H1 (cell line): ENCODE results near the gene LRRC4C. TPM values are rescaled to one million over a fixed set of nuclear protein-coding genes. Genes with fewer than 3 reads are reported as not detected.

Experiments
- CTCF ChIA-PET: fragments of 300-600 bp; sonication (Branson Sonifier 250); formaldehyde crosslinking; loops from one replicate; lab custom pipeline; 2021; ENCODE audit not compliant: partially characterized antibody; lab: Charles Lee
- POLR2A ChIA-PET: fragments of 300-600 bp; sonication (Branson Sonifier 250); formaldehyde crosslinking; loops from one replicate; lab custom pipeline; 2021; ENCODE audit warnings: inconsistent platforms; ENCODE audit not compliant: partially characterized antibody; lab: Charles Lee
- DNase-seq, 2 experiments: peaks; one replicate each; pipeline versions ENCODE4 v3.0.0 to v3.0.0-alpha.2; 2010 to 2022; ENCODE audit warnings: low spot score in 2 of 2, low read depth in 1 of 2, mixed read lengths in 1 of 2
- FAIRE-seq: peaks from 2 replicates; lab custom pipeline; 2011; peaks lifted over from hg19 to GRCh38; lab: Jason Lieb, UNC
- H2AFZ ChIP-seq: 2 replicates; pipeline ENCODE4 v1.8.1; 2012; ENCODE audit warnings: low read length, inconsistent platforms
- H2AK5ac ChIP-seq: 2 replicates; pipeline ENCODE4 v1.6.1; 2013; ENCODE audit warnings: low read depth, low read length
- H2BK120ac ChIP-seq: replicated peaks from 2 replicates; pipeline ENCODE3; 2013; ENCODE audit warnings: low read depth, low read length, inconsistent platforms
- H2BK12ac ChIP-seq: 2 replicates; pipeline ENCODE4 v1.6.1; 2013; ENCODE audit warnings: low read depth, low read length
- H2BK15ac ChIP-seq: 2 replicates; pipeline ENCODE4 v1.6.1; 2013; ENCODE audit warnings: low read length
- H2BK20ac ChIP-seq: 2 replicates; pipeline ENCODE4 v1.6.1; 2013; ENCODE audit warnings: low read length
- H2BK5ac ChIP-seq: 2 replicates; pipeline ENCODE4 v1.6.1; 2013; ENCODE audit warnings: low read depth, low read length
- H3K14ac ChIP-seq: 2 replicates; pipeline ENCODE4 v1.6.1; 2013; ENCODE audit warnings: inconsistent platforms; ENCODE audit not compliant: insufficient read length
- H3K18ac ChIP-seq: 2 replicates; pipeline ENCODE4 v1.6.1; 2013; ENCODE audit warnings: low read length; ENCODE audit errors: extremely low read depth
- H3K23ac ChIP-seq: 2 replicates; pipeline ENCODE4 v1.6.1; 2013; ENCODE audit warnings: inconsistent platforms; ENCODE audit not compliant: insufficient read length
- H3K23me2 ChIP-seq: 2 replicates; pipeline ENCODE4 v1.6.1; 2013; ENCODE audit warnings: low read depth, low read length
- H3K27ac ChIP-seq: 2 replicates; pipeline ENCODE4 v1.6.1; 2011; ENCODE audit warnings: low read depth, low read length, inconsistent platforms
- H3K27me3 ChIP-seq, 4 experiments: replicated peaks in 1 of 4; 1 replicate in 1 of 4; 2 replicates in 3 of 4; pipeline versions ENCODE4 v1.6.1 to v1.8.1; 2011 to 2013; ENCODE audit warnings: low read length in 3 of 4, mild to moderate bottlenecking in 3 of 4, inconsistent platforms in 2 of 4, mixed read lengths in 2 of 4, moderate library complexity in 1 of 4; ENCODE audit not compliant: control insufficient read depth in 3 of 4, insufficient read depth in 3 of 4; ENCODE audit errors: extremely low read depth in 1 of 4
- H3K36me3 ChIP-seq, 4 experiments: 2 replicates each; pipeline versions ENCODE4 v1.6.1 to v1.8.1; 2011 to 2013; ENCODE audit warnings: mild to moderate bottlenecking in 4 of 4, low read length in 3 of 4, moderate library complexity in 2 of 4, control low read depth in 1 of 4, inconsistent platforms in 1 of 4; ENCODE audit not compliant: insufficient read depth in 4 of 4, control insufficient read depth in 2 of 4
- H3K4ac ChIP-seq: replicated peaks from 2 replicates; pipeline ENCODE3; 2013; ENCODE audit warnings: low read length, low read depth, mixed read lengths, inconsistent platforms; ENCODE audit not compliant: insufficient read length
- H3K4me1 ChIP-seq, 4 experiments: replicated peaks in 1 of 4; 1 replicate in 1 of 4; 2 replicates in 3 of 4; pipeline versions ENCODE4 v1.6.1 to v1.8.1; 2011 to 2013; ENCODE audit warnings: low read length in 3 of 4, inconsistent platforms in 2 of 4, mixed read lengths in 1 of 4; ENCODE audit not compliant: insufficient read depth in 4 of 4, control insufficient read depth in 3 of 4
- H3K4me2 ChIP-seq, 2 experiments: 2 replicates each; pipeline versions ENCODE4 v1.6.1 to v1.8.1; 2011 to 2013; ENCODE audit warnings: low read depth in 2 of 2, low read length in 2 of 2, control low read depth in 1 of 2, inconsistent platforms in 1 of 2, mild to moderate bottlenecking in 1 of 2; ENCODE audit not compliant: insufficient read depth in 1 of 2
- H3K4me3 ChIP-seq, 4 experiments: fragments of 200-600, 300-600 bp in 1 of 4; sonication (generic), shearing (Covaris generic), sonication (Bioruptor Twin) in 1 of 4; 2 replicates each; pipeline versions ENCODE4 v1.5.1 to v1.8.1; 2011 to 2016; ENCODE audit warnings: low read length in 4 of 4, low read depth in 3 of 4, control low read depth in 2 of 4, inconsistent platforms in 2 of 4, mild to moderate bottlenecking in 2 of 4, mixed read lengths in 1 of 4, moderate library complexity in 1 of 4; ENCODE audit not compliant: insufficient read depth in 2 of 4; ENCODE audit errors: extremely low read depth in 1 of 4
- H3K56ac ChIP-seq: replicated peaks from 2 replicates; pipeline ENCODE3; 2013; ENCODE audit warnings: low read depth, mild to moderate bottlenecking, mixed read lengths, low read length, inconsistent platforms; ENCODE audit not compliant: insufficient read length
- H3K79me1 ChIP-seq: 2 replicates; pipeline ENCODE4 v1.6.1; 2013; ENCODE audit warnings: low read depth, low read length, control low read depth
- H3K79me2 ChIP-seq, 2 experiments: 2 replicates each; pipeline versions ENCODE4 v1.6.1 to v1.8.1; 2012 to 2013; ENCODE audit warnings: low read length in 2 of 2, mild to moderate bottlenecking in 2 of 2, inconsistent platforms in 1 of 2; ENCODE audit not compliant: insufficient read depth in 2 of 2, control insufficient read depth in 1 of 2
- H3K9ac ChIP-seq, 4 experiments: replicated peaks in 1 of 4; 1 replicate in 1 of 4; 2 replicates in 3 of 4; pipeline versions ENCODE4 v1.6.1 to v1.8.1; 2011 to 2013; ENCODE audit warnings: low read depth in 3 of 4, low read length in 3 of 4, control low read depth in 2 of 4, mild to moderate bottlenecking in 2 of 4, moderate library complexity in 2 of 4, inconsistent platforms in 1 of 4; ENCODE audit errors: extremely low read depth in 1 of 4
- H3K9me3 ChIP-seq, 2 experiments: 2 replicates each; pipeline versions ENCODE4 v1.6.1 to v1.8.1; 2012 to 2013; ENCODE audit warnings: mild to moderate bottlenecking in 2 of 2, moderate library complexity in 2 of 2, control low read depth in 1 of 2, inconsistent platforms in 1 of 2, low read depth in 1 of 2, low read length in 1 of 2, mixed read lengths in 1 of 2; ENCODE audit not compliant: insufficient read depth in 2 of 2
- H4K20me1 ChIP-seq, 2 experiments: replicated peaks in 1 of 2; 2 replicates each; pipeline versions ENCODE3 to v1.8.1; 2011 to 2013; ENCODE audit warnings: inconsistent platforms in 2 of 2, low read length in 2 of 2, mild to moderate bottlenecking in 1 of 2; ENCODE audit not compliant: insufficient read depth in 2 of 2, control insufficient read depth in 1 of 2
- H4K5ac ChIP-seq: 2 replicates; pipeline ENCODE4 v1.6.1; 2013; ENCODE audit warnings: low read length, low read depth, mixed read lengths, inconsistent platforms; ENCODE audit not compliant: insufficient read length
- H4K8ac ChIP-seq: 2 replicates; pipeline ENCODE4 v1.8.0; 2013; ENCODE audit warnings: mild to moderate bottlenecking, moderate library complexity, low read length, inconsistent platforms; ENCODE audit not compliant: insufficient read depth; ENCODE audit errors: extremely low read depth
- H4K91ac ChIP-seq: replicated peaks from 2 replicates; pipeline ENCODE3; 2013; ENCODE audit warnings: low read length, mixed read lengths, inconsistent platforms; ENCODE audit not compliant: insufficient read length
- CBX5 ChIP-seq: fragments of 300-800, 300-1000 bp; sonication (generic); IDR thresholded peaks from 2 replicates; pipeline ENCODE4 v1.7.1; 2016; ENCODE audit warnings: antibody characterized with exemption, low read length, low read depth
- HDAC6 ChIP-seq: IDR thresholded peaks from one replicate; pipeline ENCODE4 v1.7.1; 2012; ENCODE audit warnings: low read depth, mild to moderate bottlenecking, inconsistent platforms, low read length, moderate library complexity
- POLR2A ChIP-seq, 2 experiments: IDR thresholded peaks; 1 replicate in 1 of 2; 2 replicates in 1 of 2; pipeline ENCODE4 v1.6.1; 2011; ENCODE audit warnings: low read depth in 2 of 2, low read length in 2 of 2, mild to moderate bottlenecking in 2 of 2; ENCODE audit errors: control extremely low read depth in 1 of 2
- RAD21 ChIP-seq, 2 experiments: IDR thresholded peaks in 1 of 2; conservative IDR thresholded peaks in 1 of 2; 2 replicates each; pipeline ENCODE4 v1.6.1; 2011; ENCODE audit warnings: low read depth in 2 of 2, low read length in 2 of 2, improper control_type of control experiment in 1 of 2, inconsistent platforms in 1 of 2, mild to moderate bottlenecking in 1 of 2, moderate library complexity in 1 of 2
- RBBP5 ChIP-seq: IDR thresholded peaks from 2 replicates; pipeline ENCODE4 v1.7.1; 2012; ENCODE audit warnings: low read depth, mild to moderate bottlenecking, inconsistent platforms, low read length, moderate library complexity, borderline replicate concordance
- SIN3A ChIP-seq, 2 experiments: IDR thresholded peaks in 1 of 2; conservative IDR thresholded peaks in 1 of 2; 2 replicates each; pipeline ENCODE4 v1.6.1; 2011 to 2012; ENCODE audit warnings: low read length in 2 of 2, improper control_type of control experiment in 1 of 2, low read depth in 1 of 2, mild to moderate bottlenecking in 1 of 2
- SRF ChIP-seq: IDR thresholded peaks from 2 replicates; pipeline ENCODE4 v1.6.1; 2011; ENCODE audit warnings: mild to moderate bottlenecking, low read depth, low read length, moderate library complexity
- SUZ12 ChIP-seq: fragments of 200-600 bp; sonication (generic); IDR thresholded peaks from 2 replicates; pipeline ENCODE4 v1.6.1; 2012; ENCODE audit warnings: mild to moderate bottlenecking, inconsistent platforms, low read length, moderate library complexity, mixed read lengths
- ZNF274 ChIP-seq: IDR thresholded peaks from 2 replicates; pipeline ENCODE4 v1.7.0; 2012; ENCODE audit warnings: low read length, borderline replicate concordance; ENCODE audit errors: extremely low read depth
- WGBS, 2 experiments: shearing (Covaris generic) in 1 of 2; methylation state at CpG; one replicate each; pipeline versions ENCODE4 v1.1.6 to v1.1.7; 2013 to 2015; ENCODE audit warnings: low lambda C conversion rate in 2 of 2, mixed read lengths in 2 of 2, inconsistent platforms in 1 of 2, low coverage in 1 of 2, missing lambda C conversion rate in 1 of 2; ENCODE audit not compliant: insufficient replicate concordance in 2 of 2, insufficient coverage in 1 of 2, insufficient read length in 1 of 2; ENCODE audit errors: extremely low coverage in 1 of 2, missing lambda C conversion rate in 1 of 2; 5-methylcytosine and 5-hydroxymethylcytosine counted together
- polyA plus RNA-seq, 7 experiments: library from polyadenylated mRNA; depleted of rRNA in 3 of 7; stranded (reverse) in 5 of 7; unstranded in 2 of 7; fragments of >200 nt in 5 of 7; fragments of 200-250 nt in 2 of 7; gene quantifications; 1 replicate in 5 of 7; 2 replicates in 1 of 7; 4 replicates in 1 of 7; pipeline versions ENCODE4 v1.2.1 to v1.2.3, GENCODE V29; 2011 to 2013; ENCODE audit warnings: missing spikeins in 2 of 7, mixed read lengths in 2 of 7
- total RNA-seq: library from RNA; stranded (reverse); fragmentation: NEBNext Ultra II Directional; extraction: Animal tissue kit (Norgen Biotek cat#: 25700); gene quantifications from 2 replicates; pipeline ENCODE4 v1.2.1, GENCODE V29; 2021
- TF ChIP-seq, protein P1 (sequence below): IDR thresholded peaks from 2 replicates; pipeline ENCODE4 v1.6.1; 2012; ENCODE audit warnings: inconsistent platforms
- TF ChIP-seq, protein P2 (sequence below): IDR thresholded peaks from 2 replicates; pipeline ENCODE4 v1.6.1; 2012; ENCODE audit warnings: low read length, inconsistent platforms

LRRC4C gene
- total and polyA plus RNA-seq, 2 of the 8 experiments (the other 6 are each of a cell fraction or from before 2014, with no cell fraction given): 0.23 to 2.2 TPM

DNA sequence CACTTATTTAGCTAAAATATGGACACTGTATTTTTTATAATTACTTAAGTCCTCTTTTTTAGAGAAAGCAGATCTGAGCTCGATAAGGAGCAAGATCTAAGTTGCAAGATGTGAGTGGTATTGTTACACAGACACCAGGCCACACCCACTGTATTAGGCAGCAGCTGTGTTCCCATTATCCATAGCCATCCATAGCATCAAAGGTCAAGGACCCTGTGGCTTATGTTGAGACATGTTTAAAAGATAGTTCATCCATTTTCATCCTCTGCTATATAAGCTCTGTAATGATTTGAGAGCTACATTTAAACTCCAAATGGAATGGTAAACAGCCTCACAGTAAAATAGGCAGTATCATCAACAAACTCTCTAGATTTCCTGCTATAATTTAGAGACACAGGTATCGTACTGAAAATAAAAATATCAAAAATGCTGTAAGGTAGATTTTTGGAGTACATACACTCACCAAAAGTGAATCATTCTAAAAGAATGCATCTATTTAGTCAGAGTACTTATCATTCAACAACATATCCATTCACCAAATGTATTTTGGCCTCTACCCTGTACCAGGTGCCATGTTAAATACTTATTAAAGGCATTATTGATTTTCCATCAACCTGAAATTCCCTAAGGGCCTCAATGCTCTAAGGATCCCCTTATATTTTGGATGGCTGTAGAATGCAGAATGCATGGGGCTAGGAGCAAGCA is 574.0 kb downstream of the LRRC4C start:
- Histone ChIP-seq H2AFZ (no peak overlapping the region), H2BK12ac (no peak overlapping the region), H3K18ac (no peak overlapping the region), H3K23me2 (no peaks in the 10 kb centered on the region; the same call in 1 of the 2 replicates), H3K14ac (no peak overlapping the region), H4K5ac (no peak overlapping the region), H4K8ac (no peak overlapping the region), H3K4me3 (no peak overlapping the region), H3K4ac (no peak overlapping the region), H2BK15ac (no peak overlapping the region), H3K56ac (no peak overlapping the region), H3K4me2 (no peak overlapping the region), H4K91ac (no peak overlapping the region), H3K79me1 (no peaks in the 10 kb centered on the region), H3K27ac (no peak overlapping the region), H3K27me3 (no peaks in the 10 kb centered on the region), H3K4me1 (no peaks in the 10 kb centered on the region), H4K20me1 (no peaks in the 10 kb centered on the region), H2BK5ac (no peak overlapping the region), H2AK5ac (no peak overlapping the region), H3K36me3 (no peaks in the 10 kb centered on the region), H2BK120ac (no peak overlapping the region), H3K9me3 (no peaks in the 10 kb centered on the region), H3K23ac (no peak overlapping the region), H2BK20ac (no peak overlapping the region), H3K79me2 (no peaks in the 10 kb centered on the region), H3K9ac (no peak overlapping the region)
- no peak for FAIRE-seq
- DNase-seq: no peak
- POLR2A ChIA-PET: no interaction called here
- CTCF ChIA-PET: interaction anchor here (1.1 kb wide), 1 partner anchor 16 kb away, joined by 3 read pairs; no protein-coding TSS in a partner anchor
- 91% methylated on average over 2 of the region's 2 CpGs; no CpG with 5 or more reads in 1 of the 2 experiments for WGBS, 2 experiments
- TF ChIP-seq POLR2A (IDR thresholded peaks at IDR 0.05; ENCODE audit: control extremely low read depth in 1 of 2, low read depth in 2 of 2, low read length in 2 of 2) (no peak), SUZ12 (no peak), RAD21 (IDR thresholded peaks at IDR 0.05 in 1 of 2, conservative IDR thresholded peaks at IDR 0.05 in 1 of 2; ENCODE audit: low read depth in 2 of 2, low read length in 2 of 2) (no peak), SRF (no peak), RBBP5 (no peak), CBX5 (no peak), SIN3A (conservative IDR thresholded peaks at IDR 0.05 in 1 of 2, IDR thresholded peaks at IDR 0.05 in 1 of 2; ENCODE audit: low read depth in 1 of 2, low read length in 2 of 2) (no peak), HDAC6 (no peak), ZNF274 (no peak)
- TF ChIP-seq, protein P1, sequence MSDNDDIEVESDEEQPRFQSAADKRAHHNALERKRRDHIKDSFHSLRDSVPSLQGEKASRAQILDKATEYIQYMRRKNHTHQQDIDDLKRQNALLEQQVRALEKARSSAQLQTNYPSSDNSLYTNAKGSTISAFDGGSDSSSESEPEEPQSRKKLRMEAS: no peak
- TF ChIP-seq, protein P2, sequence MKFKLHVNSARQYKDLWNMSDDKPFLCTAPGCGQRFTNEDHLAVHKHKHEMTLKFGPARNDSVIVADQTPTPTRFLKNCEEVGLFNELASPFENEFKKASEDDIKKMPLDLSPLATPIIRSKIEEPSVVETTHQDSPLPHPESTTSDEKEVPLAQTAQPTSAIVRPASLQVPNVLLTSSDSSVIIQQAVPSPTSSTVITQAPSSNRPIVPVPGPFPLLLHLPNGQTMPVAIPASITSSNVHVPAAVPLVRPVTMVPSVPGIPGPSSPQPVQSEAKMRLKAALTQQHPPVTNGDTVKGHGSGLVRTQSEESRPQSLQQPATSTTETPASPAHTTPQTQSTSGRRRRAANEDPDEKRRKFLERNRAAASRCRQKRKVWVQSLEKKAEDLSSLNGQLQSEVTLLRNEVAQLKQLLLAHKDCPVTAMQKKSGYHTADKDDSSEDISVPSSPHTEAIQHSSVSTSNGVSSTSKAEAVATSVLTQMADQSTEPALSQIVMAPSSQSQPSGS: no peak
